Activated T-helper 1 cell treated with anti-CD3 and anti-CD28 coated beads, Interleukin-12 subunit alpha, Interleukin-12 subunit beta, Interleukin-2, Interleukin-4 antibody, amounts not matched to agents 30 ng/mL and 10 ng/mL and 1 ng/mL, durations not matched to agents 14 hours and 24 hours and 36 hours (primary cell): ENCODE results near the gene EDA2R. TPM values are rescaled to one million over a fixed set of nuclear protein-coding genes. Genes with fewer than 3 reads are reported as not detected.

ENCODE experiments used
- DNase-seq: peaks from one replicate; pipeline ENCODE4 v3.0.0; 2021; ENCODE audit warnings: low spot score
- H3K27ac Mint-ChIP-seq: one replicate; pipeline ENCODE4 v1.8.0; 2021; ENCODE audit warnings: mild to moderate bottlenecking, mixed read lengths
- H3K27me3 Mint-ChIP-seq: one replicate; pipeline ENCODE4 v1.8.0; 2022; ENCODE audit warnings: mild to moderate bottlenecking, moderate library complexity, mixed read lengths; ENCODE audit not compliant: insufficient read depth
- H3K36me3 Mint-ChIP-seq: one replicate; pipeline ENCODE4 v1.8.0; 2021; ENCODE audit warnings: low read depth, mixed read lengths
- H3K4me1 Mint-ChIP-seq: one replicate; pipeline ENCODE4 v1.8.0; 2021; ENCODE audit warnings: low read depth, mixed read lengths
- H3K4me3 Mint-ChIP-seq: one replicate; pipeline ENCODE4 v1.8.0; 2021; ENCODE audit warnings: mild to moderate bottlenecking, moderate library complexity, mixed read lengths
- H3K9me3 Mint-ChIP-seq: one replicate; pipeline ENCODE4 v1.8.0; 2021; ENCODE audit warnings: mixed read lengths
- intact Hi-C: fragments of 100-400 bp; cut with micrococcal nuclease; formaldehyde crosslinking; loops from one replicate; pipeline ENCODE4 v1.15.1; 2024
- total RNA-seq: library from RNA; stranded (reverse); gene quantifications from 2 replicates; pipeline ENCODE4 v1.2.3, GENCODE V29; 2022

Gene EDA2R
- total RNA-seq = 3.8 and 4.2 TPM in 2 replicates

- Mint-ChIP-seq H3K4me1 (peaks cover 15% of the 10 kb centered on the region), H3K36me3 (no peaks in the 10 kb centered on the region)
Measured at GRCh38 chrX:66638591-66639500, at the start of gene EDA2R. EDA2R (minus strand) TSS chrX:66639078; CDS start chrX:66616020, 23,058 bp downstream.

GRCh38 chrX:66684196-66684595 is 45.3 kb upstream of the EDA2R start:
- Mint-ChIP-seq H3K4me1 (no peaks in the 10 kb centered on the region), H3K4me3 (no peak overlapping the region), H3K27me3 (peaks cover 1% of the 10 kb centered on the region), H3K36me3 (no peaks in the 10 kb centered on the region), H3K9me3 (no peaks in the 10 kb centered on the region), H3K27ac (no peak overlapping the region)
- no peak for DNase-seq
- intact Hi-C loops = no loop called here

More at GRCh38 chrX:66638591-66639500, at the start of gene EDA2R:
- Mint-ChIP-seq H3K27me3 (no peaks in the 10 kb centered on the region), H3K9me3 (no peaks in the 10 kb centered on the region), H3K4me3 (peak within 1 kb of the TSS; percentile 85), H3K27ac (peak within 1 kb of the TSS; percentile 82)
- intact Hi-C loops = no loop called here
- DNase-seq = peak; percentile 28

- Mint-ChIP-seq H3K9me3 (no peaks in the 10 kb centered on the region), H3K27me3 (peaks cover 1% of the 10 kb centered on the region), H3K27ac (no peak overlapping the region), H3K36me3 (no peaks in the 10 kb centered on the region), H3K4me3 (no peak overlapping the region), H3K4me1 (no peaks in the 10 kb centered on the region)
- intact Hi-C loops = no loop called here
- no peak for DNase-seq
Measured at GRCh38 chrX:66680451-66680850, 41.6 kb upstream of the EDA2R start.

GRCh38 chrX:66677430-66677829 is 38.6 kb upstream of the EDA2R start:
- no peaks in the 10 kb centered on the region for H3K9me3 Mint-ChIP-seq
- no peak overlapping the region for H3K4me3 Mint-ChIP-seq
- no peaks in the 10 kb centered on the region for H3K36me3 Mint-ChIP-seq
- no peak overlapping the region for H3K27ac Mint-ChIP-seq
- no peaks in the 10 kb centered on the region for H3K27me3 Mint-ChIP-seq
- H3K4me1 Mint-ChIP-seq = no peaks in the 10 kb centered on the region
- intact Hi-C loops = no loop called here
- DNase-seq = no peak

- H3K36me3 Mint-ChIP-seq = no peaks in the 10 kb centered on the region
- DNase-seq = no peak
- H3K27me3 Mint-ChIP-seq = no peaks in the 10 kb centered on the region
- H3K27ac Mint-ChIP-seq = no peak overlapping the region
- no peaks in the 10 kb centered on the region for H3K9me3 Mint-ChIP-seq
- no peak overlapping the region for H3K4me3 Mint-ChIP-seq
- no peaks in the 10 kb centered on the region for H3K4me1 Mint-ChIP-seq
- intact Hi-C loops = no loop called here
Measured at GRCh38 chrX:66676990-66677389, 38.1 kb upstream of the EDA2R start.

- DNase-seq = no peak
- no peaks in the 10 kb centered on the region for H3K4me1 Mint-ChIP-seq
- no peaks in the 10 kb centered on the region for H3K9me3 Mint-ChIP-seq
- no peak overlapping the region for H3K4me3 Mint-ChIP-seq
- intact Hi-C loops = no loop called here
- H3K27ac Mint-ChIP-seq = no peak overlapping the region
- H3K36me3 Mint-ChIP-seq = no peaks in the 10 kb centered on the region
- H3K27me3 Mint-ChIP-seq = no peaks in the 10 kb centered on the region
Measured at GRCh38 chrX:66676413-66676812, 37.5 kb upstream of the EDA2R start.

- no peaks in the 10 kb centered on the region for H3K9me3 Mint-ChIP-seq
Measured at GRCh38 chrX:66675541-66675940, 36.7 kb upstream of the EDA2R start.

GRCh38 chrX:66674506-66674905 is 35.6 kb upstream of the EDA2R start:
- Mint-ChIP-seq H3K27ac (no peak overlapping the region), H3K27me3 (no peaks in the 10 kb centered on the region), H3K9me3 (no peaks in the 10 kb centered on the region), H3K4me3 (no peak overlapping the region), H3K36me3 (no peaks in the 10 kb centered on the region), H3K4me1 (no peaks in the 10 kb centered on the region)
- intact Hi-C loops = no loop called here
- no peak for DNase-seq

More at GRCh38 chrX:66675541-66675940, 36.7 kb upstream of the EDA2R start:
- H3K27me3 Mint-ChIP-seq = no peaks in the 10 kb centered on the region
- intact Hi-C loops = no loop called here
- no peak for DNase-seq
- H3K27ac Mint-ChIP-seq = no peak overlapping the region
- no peak overlapping the region for H3K4me3 Mint-ChIP-seq
- no peaks in the 10 kb centered on the region for H3K4me1 Mint-ChIP-seq
- H3K36me3 Mint-ChIP-seq = no peaks in the 10 kb centered on the region

GRCh38 chrX:66672106-66672505 is 33.2 kb upstream of the EDA2R start:
- Mint-ChIP-seq H3K4me1 (no peaks in the 10 kb centered on the region), H3K27ac (no peak overlapping the region), H3K36me3 (no peaks in the 10 kb centered on the region), H3K9me3 (no peaks in the 10 kb centered on the region), H3K4me3 (no peak overlapping the region), H3K27me3 (no peaks in the 10 kb centered on the region)
- intact Hi-C loops = no loop called here
- DNase-seq = no peak

GRCh38 chrX:66654411-66654810 is 15.5 kb upstream of the EDA2R start:
- Mint-ChIP-seq H3K9me3 (no peaks in the 10 kb centered on the region), H3K4me1 (no peaks in the 10 kb centered on the region), H3K36me3 (no peaks in the 10 kb centered on the region), H3K4me3 (no peak overlapping the region), H3K27me3 (peaks cover 2% of the 10 kb centered on the region), H3K27ac (no peak overlapping the region)
- DNase-seq = no peak
- intact Hi-C loops = no loop called here

GRCh38 chrX:66635360-66635759 is 3.5 kb downstream of the EDA2R start:
- DNase-seq = no peak
- Mint-ChIP-seq H3K27me3 (no peaks in the 10 kb centered on the region), H3K9me3 (no peaks in the 10 kb centered on the region), H3K27ac (no peak overlapping the region), H3K4me3 (no peak overlapping the region), H3K4me1 (peaks cover 15% of the 10 kb centered on the region), H3K36me3 (peaks cover 2% of the 10 kb centered on the region)
- intact Hi-C loops = no loop called here

GRCh38 chrX:66634272-66634671 is 4.6 kb downstream of the EDA2R start:
- no peak overlapping the region for H3K27ac Mint-ChIP-seq
- H3K9me3 Mint-ChIP-seq = no peaks in the 10 kb centered on the region
- peaks cover 8% of the 10 kb centered on the region for H3K4me1 Mint-ChIP-seq
- H3K27me3 Mint-ChIP-seq = no peaks in the 10 kb centered on the region
- intact Hi-C loops = no loop called here
- peaks cover 3% of the 10 kb centered on the region for H3K36me3 Mint-ChIP-seq
- DNase-seq = no peak
- no peak overlapping the region for H3K4me3 Mint-ChIP-seq

GRCh38 chrX:66633541-66633940 is 5.3 kb downstream of the EDA2R start:
- H3K9me3 Mint-ChIP-seq = no peaks in the 10 kb centered on the region
- H3K27ac Mint-ChIP-seq = no peak overlapping the region
- no peak overlapping the region for H3K4me3 Mint-ChIP-seq
- DNase-seq = no peak
- peaks cover 3% of the 10 kb centered on the region for H3K36me3 Mint-ChIP-seq
- intact Hi-C loops = no loop called here
- no peaks in the 10 kb centered on the region for H3K27me3 Mint-ChIP-seq
- peaks cover 6% of the 10 kb centered on the region for H3K4me1 Mint-ChIP-seq
